ENCODE results near the gene STX1B. TPM values are rescaled to one million over a fixed set of nuclear protein-coding genes. Genes with fewer than 3 reads are reported as not detected.

The STX1B gene
- total RNA-seq, 1 experiment from 2014 or later = 15.9 TPM

DNA sequence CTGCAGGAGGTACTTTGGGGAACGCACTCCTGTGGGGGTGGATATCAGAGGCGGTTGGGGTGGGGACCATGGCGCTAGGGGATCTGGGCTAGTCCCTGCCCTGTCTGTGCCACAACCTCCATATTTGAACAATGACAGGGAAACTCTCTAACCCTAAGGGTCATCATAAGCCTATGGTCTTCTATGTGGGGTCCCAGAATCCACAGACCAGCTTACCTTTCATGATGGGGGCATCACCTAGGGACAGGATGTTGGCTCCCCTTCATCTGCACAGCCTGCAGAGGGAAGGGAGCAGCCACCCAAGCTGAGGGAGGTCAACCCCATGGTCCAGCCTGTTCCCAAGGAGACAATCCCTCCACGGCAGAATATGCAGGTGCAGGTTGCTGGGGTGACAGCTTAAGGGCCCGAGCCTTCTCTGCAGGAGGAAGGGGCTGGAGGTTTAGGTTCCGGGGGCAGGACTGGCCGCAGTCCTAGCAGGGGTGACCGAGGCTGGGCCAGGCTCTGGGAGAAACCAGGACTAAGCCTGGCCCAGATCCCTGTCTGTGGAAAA, 59.8 kb downstream of the STX1B start:
- TF ChIP-seq, protein P1, sequence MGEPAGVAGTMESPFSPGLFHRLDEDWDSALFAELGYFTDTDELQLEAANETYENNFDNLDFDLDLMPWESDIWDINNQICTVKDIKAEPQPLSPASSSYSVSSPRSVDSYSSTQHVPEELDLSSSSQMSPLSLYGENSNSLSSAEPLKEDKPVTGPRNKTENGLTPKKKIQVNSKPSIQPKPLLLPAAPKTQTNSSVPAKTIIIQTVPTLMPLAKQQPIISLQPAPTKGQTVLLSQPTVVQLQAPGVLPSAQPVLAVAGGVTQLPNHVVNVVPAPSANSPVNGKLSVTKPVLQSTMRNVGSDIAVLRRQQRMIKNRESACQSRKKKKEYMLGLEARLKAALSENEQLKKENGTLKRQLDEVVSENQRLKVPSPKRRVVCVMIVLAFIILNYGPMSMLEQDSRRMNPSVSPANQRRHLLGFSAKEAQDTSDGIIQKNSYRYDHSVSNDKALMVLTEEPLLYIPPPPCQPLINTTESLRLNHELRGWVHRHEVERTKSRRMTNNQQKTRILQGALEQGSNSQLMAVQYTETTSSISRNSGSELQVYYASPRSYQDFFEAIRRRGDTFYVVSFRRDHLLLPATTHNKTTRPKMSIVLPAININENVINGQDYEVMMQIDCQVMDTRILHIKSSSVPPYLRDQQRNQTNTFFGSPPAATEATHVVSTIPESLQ (CRISPR knock-in tag; IDR thresholded peaks at IDR 0.05) = no peak
- TF ChIP-seq JAZF1 (CRISPR knock-in tag; IDR thresholded peaks at IDR 0.05) (no peak), ZNF232 (CRISPR knock-in tag; IDR thresholded peaks at IDR 0.05) (no peak), FOXP1 (CRISPR knock-in tag; IDR thresholded peaks at IDR 0.05; ENCODE audit: borderline replicate concordance) (no peak), NFE2L1 (CRISPR knock-in tag; IDR thresholded peaks at IDR 0.05) (no peak), JUN (CRISPR knock-in tag; IDR thresholded peaks at IDR 0.05) (no peak), ZNF416 (CRISPR knock-in tag; IDR thresholded peaks at IDR 0.05) (no peak), OVOL2 (CRISPR knock-in tag; IDR thresholded peaks at IDR 0.05; ENCODE audit: borderline replicate concordance) (no peak), ZNF317 (CRISPR knock-in tag; IDR thresholded peaks at IDR 0.05; ENCODE audit: borderline replicate concordance, low read depth) (no peak), ATF1 (CRISPR knock-in tag; IDR thresholded peaks at IDR 0.05) (no peak), ZNF671 (CRISPR knock-in tag; IDR thresholded peaks at IDR 0.05) (no peak)
- TF ChIP-seq, protein P2, sequence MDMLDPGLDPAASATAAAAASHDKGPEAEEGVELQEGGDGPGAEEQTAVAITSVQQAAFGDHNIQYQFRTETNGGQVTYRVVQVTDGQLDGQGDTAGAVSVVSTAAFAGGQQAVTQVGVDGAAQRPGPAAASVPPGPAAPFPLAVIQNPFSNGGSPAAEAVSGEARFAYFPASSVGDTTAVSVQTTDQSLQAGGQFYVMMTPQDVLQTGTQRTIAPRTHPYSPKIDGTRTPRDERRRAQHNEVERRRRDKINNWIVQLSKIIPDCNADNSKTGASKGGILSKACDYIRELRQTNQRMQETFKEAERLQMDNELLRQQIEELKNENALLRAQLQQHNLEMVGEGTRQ (CRISPR knock-in tag; IDR thresholded peaks at IDR 0.05) = no peak
- TF ChIP-seq, protein P3, sequence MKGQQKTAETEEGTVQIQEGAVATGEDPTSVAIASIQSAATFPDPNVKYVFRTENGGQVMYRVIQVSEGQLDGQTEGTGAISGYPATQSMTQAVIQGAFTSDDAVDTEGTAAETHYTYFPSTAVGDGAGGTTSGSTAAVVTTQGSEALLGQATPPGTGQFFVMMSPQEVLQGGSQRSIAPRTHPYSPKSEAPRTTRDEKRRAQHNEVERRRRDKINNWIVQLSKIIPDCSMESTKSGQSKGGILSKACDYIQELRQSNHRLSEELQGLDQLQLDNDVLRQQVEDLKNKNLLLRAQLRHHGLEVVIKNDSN (CRISPR knock-in tag; IDR thresholded peaks at IDR 0.05) = no peak
- TF ChIP-seq, protein P4, sequence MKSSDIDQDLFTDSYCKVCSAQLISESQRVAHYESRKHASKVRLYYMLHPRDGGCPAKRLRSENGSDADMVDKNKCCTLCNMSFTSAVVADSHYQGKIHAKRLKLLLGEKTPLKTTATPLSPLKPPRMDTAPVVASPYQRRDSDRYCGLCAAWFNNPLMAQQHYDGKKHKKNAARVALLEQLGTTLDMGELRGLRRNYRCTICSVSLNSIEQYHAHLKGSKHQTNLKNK (CRISPR knock-in tag; IDR thresholded peaks at IDR 0.05) = no peak
- TF ChIP-seq, protein P5, sequence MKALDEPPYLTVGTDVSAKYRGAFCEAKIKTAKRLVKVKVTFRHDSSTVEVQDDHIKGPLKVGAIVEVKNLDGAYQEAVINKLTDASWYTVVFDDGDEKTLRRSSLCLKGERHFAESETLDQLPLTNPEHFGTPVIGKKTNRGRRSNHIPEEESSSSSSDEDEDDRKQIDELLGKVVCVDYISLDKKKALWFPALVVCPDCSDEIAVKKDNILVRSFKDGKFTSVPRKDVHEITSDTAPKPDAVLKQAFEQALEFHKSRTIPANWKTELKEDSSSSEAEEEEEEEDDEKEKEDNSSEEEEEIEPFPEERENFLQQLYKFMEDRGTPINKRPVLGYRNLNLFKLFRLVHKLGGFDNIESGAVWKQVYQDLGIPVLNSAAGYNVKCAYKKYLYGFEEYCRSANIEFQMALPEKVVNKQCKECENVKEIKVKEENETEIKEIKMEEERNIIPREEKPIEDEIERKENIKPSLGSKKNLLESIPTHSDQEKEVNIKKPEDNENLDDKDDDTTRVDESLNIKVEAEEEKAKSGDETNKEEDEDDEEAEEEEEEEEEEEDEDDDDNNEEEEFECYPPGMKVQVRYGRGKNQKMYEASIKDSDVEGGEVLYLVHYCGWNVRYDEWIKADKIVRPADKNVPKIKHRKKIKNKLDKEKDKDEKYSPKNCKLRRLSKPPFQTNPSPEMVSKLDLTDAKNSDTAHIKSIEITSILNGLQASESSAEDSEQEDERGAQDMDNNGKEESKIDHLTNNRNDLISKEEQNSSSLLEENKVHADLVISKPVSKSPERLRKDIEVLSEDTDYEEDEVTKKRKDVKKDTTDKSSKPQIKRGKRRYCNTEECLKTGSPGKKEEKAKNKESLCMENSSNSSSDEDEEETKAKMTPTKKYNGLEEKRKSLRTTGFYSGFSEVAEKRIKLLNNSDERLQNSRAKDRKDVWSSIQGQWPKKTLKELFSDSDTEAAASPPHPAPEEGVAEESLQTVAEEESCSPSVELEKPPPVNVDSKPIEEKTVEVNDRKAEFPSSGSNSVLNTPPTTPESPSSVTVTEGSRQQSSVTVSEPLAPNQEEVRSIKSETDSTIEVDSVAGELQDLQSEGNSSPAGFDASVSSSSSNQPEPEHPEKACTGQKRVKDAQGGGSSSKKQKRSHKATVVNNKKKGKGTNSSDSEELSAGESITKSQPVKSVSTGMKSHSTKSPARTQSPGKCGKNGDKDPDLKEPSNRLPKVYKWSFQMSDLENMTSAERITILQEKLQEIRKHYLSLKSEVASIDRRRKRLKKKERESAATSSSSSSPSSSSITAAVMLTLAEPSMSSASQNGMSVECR (CRISPR knock-in tag; IDR thresholded peaks at IDR 0.05; ENCODE audit: borderline replicate concordance) = no peak
- TF ChIP-seq, protein P6, sequence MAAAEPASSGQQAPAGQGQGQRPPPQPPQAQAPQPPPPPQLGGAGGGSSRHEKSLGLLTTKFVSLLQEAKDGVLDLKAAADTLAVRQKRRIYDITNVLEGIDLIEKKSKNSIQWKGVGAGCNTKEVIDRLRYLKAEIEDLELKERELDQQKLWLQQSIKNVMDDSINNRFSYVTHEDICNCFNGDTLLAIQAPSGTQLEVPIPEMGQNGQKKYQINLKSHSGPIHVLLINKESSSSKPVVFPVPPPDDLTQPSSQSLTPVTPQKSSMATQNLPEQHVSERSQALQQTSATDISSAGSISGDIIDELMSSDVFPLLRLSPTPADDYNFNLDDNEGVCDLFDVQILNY (CRISPR knock-in tag; IDR thresholded peaks at IDR 0.05) = no peak
- TF ChIP-seq, protein P7, sequence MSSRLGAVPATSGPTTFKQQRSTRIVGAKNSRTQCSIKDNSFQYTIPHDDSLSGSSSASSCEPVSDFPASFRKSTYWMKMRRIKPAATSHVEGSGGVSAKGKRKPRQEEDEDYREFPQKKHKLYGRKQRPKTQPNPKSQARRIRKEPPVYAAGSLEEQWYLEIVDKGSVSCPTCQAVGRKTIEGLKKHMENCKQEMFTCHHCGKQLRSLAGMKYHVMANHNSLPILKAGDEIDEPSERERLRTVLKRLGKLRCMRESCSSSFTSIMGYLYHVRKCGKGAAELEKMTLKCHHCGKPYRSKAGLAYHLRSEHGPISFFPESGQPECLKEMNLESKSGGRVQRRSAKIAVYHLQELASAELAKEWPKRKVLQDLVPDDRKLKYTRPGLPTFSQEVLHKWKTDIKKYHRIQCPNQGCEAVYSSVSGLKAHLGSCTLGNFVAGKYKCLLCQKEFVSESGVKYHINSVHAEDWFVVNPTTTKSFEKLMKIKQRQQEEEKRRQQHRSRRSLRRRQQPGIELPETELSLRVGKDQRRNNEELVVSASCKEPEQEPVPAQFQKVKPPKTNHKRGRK (CRISPR knock-in tag; IDR thresholded peaks at IDR 0.05; ENCODE audit: borderline replicate concordance) = no peak
- Mint-ChIP-seq H3K4me3 (peak overlapping the region; percentile 85), H3K36me3 (0 out of 2 replicates have a peak, but pooled peaks cover 4% of the 10 kb centered on the region), H3K27me3 (ENCODE audit: low read depth) (no peaks in the 10 kb centered on the region), H3K27ac (no peak overlapping the region), H3K9me3 (no peaks in the 10 kb centered on the region), H3K4me1 (peaks cover 25% of the 10 kb centered on the region)
- ATAC-seq (no peak), DNase-seq (ENCODE audit: low spot score) (no peak)
- ChIA-PET POLR2A (no interaction called here), CTCF (interaction anchor here (0.9 to 1.8 kb wide), 7 partner anchors 9 to 192 kb away, joined by 3 to 6 read pairs (median 4); partner anchors contain the start of gene HSD3B7)

Measured in WTC11 (cell line).